Measurements from ENCODE around the gene CBLB. TPM values are rescaled to one million over a fixed set of nuclear protein-coding genes. Genes with fewer than 3 reads are reported as not detected.

CBLB gene
- total RNA-seq, 4 donors from 2014 or later = 17.0 to 33.8 (median 23.0) TPM

DNA sequence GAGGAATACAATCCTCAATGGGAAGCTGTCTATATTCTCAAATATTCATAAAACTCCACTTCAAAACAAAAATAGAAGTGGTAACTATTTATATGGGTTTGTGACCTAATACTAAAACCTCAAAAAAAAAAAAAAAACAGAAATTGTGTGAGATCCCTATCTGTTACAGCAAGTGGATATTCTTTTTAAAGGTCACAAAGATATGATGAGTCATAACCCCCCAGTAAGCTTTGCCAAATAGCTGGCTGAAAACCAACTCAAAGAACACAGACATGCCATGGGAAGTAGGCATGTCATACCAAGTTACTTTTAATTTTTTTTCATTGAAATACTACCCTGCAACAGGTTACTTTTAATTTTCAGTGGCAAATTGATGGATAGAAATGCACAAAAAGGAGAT, 62.5 kb downstream of the CBLB start:
- no peak for TF ChIP-seq POLR2A (IDR thresholded peaks at IDR 0.05)
- TF ChIP-seq, protein P1, sequence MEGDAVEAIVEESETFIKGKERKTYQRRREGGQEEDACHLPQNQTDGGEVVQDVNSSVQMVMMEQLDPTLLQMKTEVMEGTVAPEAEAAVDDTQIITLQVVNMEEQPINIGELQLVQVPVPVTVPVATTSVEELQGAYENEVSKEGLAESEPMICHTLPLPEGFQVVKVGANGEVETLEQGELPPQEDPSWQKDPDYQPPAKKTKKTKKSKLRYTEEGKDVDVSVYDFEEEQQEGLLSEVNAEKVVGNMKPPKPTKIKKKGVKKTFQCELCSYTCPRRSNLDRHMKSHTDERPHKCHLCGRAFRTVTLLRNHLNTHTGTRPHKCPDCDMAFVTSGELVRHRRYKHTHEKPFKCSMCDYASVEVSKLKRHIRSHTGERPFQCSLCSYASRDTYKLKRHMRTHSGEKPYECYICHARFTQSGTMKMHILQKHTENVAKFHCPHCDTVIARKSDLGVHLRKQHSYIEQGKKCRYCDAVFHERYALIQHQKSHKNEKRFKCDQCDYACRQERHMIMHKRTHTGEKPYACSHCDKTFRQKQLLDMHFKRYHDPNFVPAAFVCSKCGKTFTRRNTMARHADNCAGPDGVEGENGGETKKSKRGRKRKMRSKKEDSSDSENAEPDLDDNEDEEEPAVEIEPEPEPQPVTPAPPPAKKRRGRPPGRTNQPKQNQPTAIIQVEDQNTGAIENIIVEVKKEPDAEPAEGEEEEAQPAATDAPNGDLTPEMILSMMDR (IDR thresholded peaks at IDR 0.05) = no peak
- no peak for DNase-seq (ENCODE audit: low spot score in 2 of 2)
- no peak overlapping the region for H3K4me3 ChIP-seq (ENCODE audit: low read depth, poor library complexity, severe bottlenecking)
- intact Hi-C loops (cut with DNase I; ENCODE audit: low total_unique reads) = no loop called here

DNA sequence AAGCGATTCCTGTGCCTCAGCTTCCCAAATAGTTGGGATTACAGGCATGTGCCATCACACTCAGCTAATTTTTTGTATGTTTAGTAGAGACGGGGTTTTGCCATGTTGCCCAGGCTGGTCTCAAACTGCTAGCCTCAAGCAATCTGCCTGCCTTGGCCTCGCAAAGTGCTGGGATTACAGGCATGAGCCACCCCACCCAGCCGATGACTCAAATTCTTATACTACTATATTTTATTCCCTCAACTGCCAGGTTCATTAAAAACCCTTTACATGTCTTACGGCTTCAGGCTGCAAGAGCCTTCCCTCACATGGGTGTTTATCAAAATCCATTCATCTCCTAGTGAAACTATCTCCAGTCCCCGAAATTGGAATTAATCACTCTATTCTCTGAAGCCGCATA, 63.4 kb downstream of the CBLB start:
- no peak overlapping the region for H3K4me3 ChIP-seq (ENCODE audit: low read depth, poor library complexity, severe bottlenecking)
- no peak for TF ChIP-seq POLR2A (IDR thresholded peaks at IDR 0.05)
- TF ChIP-seq, protein P1 (IDR thresholded peaks at IDR 0.05) = no peak
- 55 to 60% methylated on average over 7 of the region's 7 CpGs for WGBS, 2 donors
- DNase-seq (ENCODE audit: low spot score in 2 of 2) = no peak
- intact Hi-C loops (cut with DNase I; ENCODE audit: low total_unique reads) = no loop called here

DNA sequence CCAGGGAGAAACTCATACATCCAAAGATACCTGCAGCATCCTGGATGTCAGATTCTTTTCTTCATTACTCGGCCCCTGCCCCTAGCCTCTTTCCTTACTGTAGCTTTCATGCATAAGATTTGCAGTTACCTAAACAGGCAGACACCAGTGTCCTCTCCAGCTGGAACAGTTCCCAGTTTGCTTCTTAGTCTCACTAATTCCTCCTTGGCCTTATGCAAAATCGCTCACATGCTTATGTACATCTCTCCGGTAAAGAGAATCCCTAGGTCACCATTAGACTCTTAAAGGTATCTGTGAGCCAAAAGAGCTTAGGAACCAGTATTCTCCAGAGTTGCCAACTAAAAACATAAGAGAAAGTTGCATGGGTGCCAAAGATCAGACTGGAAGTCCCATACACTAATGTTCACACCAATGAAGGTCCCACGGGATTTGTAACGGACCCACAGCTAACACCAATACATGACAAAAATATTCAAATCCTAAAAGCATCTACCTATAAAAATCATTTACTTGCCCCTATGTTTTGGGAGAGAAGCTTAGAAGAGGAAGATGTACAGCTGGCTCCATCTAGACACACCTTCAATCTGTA, 66.6 kb downstream of the CBLB start:
- DNase-seq (ENCODE audit: low spot score in 2 of 2) = no peak
- WGBS, 2 donors = 68 to 77% methylated on average over 5 of the region's 5 CpGs
- intact Hi-C loops (cut with DNase I; ENCODE audit: low total_unique reads) = loop anchor here (5.0 kb wide), 1 partner anchor 105 kb away; no protein-coding TSS in a partner anchor
- no peak for TF ChIP-seq POLR2A (IDR thresholded peaks at IDR 0.05)
- TF ChIP-seq, protein P1 (IDR thresholded peaks at IDR 0.05) = no peak
- H3K4me3 ChIP-seq (ENCODE audit: low read depth, poor library complexity, severe bottlenecking) = no peak overlapping the region

DNA sequence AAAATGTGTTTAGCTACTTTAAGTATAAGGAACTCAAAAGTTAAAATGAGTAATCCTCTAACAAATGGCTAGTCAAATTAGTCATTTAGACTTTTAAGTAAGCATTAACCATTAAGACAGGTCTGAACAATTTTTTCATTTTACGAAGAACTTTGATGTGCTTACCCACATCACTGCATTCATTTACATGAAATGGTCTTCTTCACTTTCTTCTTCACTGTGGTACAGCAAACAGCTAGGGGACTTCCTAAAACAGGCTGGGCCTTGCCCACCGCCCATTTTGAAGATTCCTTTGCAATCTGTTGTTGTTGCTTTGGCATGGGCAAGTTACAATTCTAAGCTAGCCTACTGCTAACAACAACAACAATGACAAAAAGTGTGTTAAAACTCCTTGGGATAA, 67.4 kb downstream of the CBLB start:
- DNase-seq (ENCODE audit: low spot score in 2 of 2) = no peak
- TF ChIP-seq POLR2A (IDR thresholded peaks at IDR 0.05) = no peak
- intact Hi-C loops (cut with DNase I; ENCODE audit: low total_unique reads) = loop anchor here (5.0 kb wide), 1 partner anchor 104 kb away; no protein-coding TSS in a partner anchor
- H3K4me3 ChIP-seq (ENCODE audit: low read depth, poor library complexity, severe bottlenecking) = no peak overlapping the region
- 71 to 88% methylated on average over 2 of the region's 2 CpGs for WGBS, 2 donors

DNA sequence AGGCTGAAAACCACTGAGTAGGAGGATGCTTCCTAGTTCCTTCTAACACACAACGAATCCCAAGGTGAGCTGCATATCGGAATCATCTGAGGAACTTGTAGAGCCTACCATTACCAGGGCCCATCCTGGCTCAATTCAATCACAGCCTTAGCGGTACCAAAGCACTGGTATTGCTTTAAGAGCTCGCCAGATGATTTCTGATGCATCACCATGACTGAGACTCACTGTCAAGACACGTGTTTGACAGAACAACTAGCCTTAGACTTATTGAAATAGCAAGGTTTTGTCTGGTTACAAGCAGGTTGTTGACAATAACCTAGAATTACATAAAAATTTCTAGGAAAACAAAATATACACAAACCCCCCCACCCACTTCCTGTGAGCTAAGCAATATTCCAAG, 68.5 kb downstream of the CBLB start:
- TF ChIP-seq, protein P1 (IDR thresholded peaks at IDR 0.05) = no peak
- TF ChIP-seq POLR2A (IDR thresholded peaks at IDR 0.05) = no peak
- H3K4me3 ChIP-seq (ENCODE audit: low read depth, poor library complexity, severe bottlenecking) = no peak overlapping the region
- 67 to 79% methylated on average over 5 of the region's 5 CpGs for WGBS, 2 donors
- intact Hi-C loops (cut with DNase I; ENCODE audit: low total_unique reads) = loop anchor here (5.0 kb wide), 1 partner anchor 103 kb away; no protein-coding TSS in a partner anchor
- DNase-seq (ENCODE audit: low spot score in 2 of 2) = no peak

DNA sequence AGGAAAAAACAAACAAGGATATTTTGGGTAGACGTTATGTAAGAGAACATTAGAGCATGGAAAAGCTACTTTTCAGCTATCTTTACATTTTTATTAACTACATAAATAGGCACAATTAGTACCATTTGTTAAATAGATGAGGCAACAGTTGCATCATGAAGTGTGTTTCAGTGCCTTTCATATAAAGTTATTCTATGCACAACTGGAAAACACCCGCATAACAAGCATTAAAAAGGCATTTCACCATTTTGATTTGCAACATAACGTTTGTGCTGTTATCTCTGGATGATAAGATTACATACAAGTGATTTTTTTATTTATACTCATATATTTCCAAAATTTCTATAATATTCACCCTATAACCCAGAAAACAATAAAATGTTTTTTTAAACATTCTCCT, 69.5 kb downstream of the CBLB start:
- no peak overlapping the region for H3K4me3 ChIP-seq (ENCODE audit: low read depth, poor library complexity, severe bottlenecking)
- intact Hi-C loops (cut with DNase I; ENCODE audit: low total_unique reads) = no loop called here
- TF ChIP-seq POLR2A (IDR thresholded peaks at IDR 0.05) = no peak
- TF ChIP-seq, protein P1 (IDR thresholded peaks at IDR 0.05) = no peak
- 93 to 94% methylated on average over 3 of the region's 3 CpGs for WGBS, 2 donors
- DNase-seq (ENCODE audit: low spot score in 2 of 2) = no peak
